Upper lobe of right lung (tissue), 1 donor: ENCODE measurements around the gene DOK1. TPM values are rescaled to one million over a fixed set of nuclear protein-coding genes. Genes with fewer than 3 reads are reported as not detected.

Experiments used
- ATAC-seq: fragments of 200-7000 bp; cut with Tn5 transposase; one replicate; pipeline ENCODE4 v1.9.1; 2020; ENCODE audit warnings: mild to moderate bottlenecking, moderate library complexity
- DNase-seq: peaks from one replicate; pipeline ENCODE4 v3.0.0-alpha.2; 2020
- H3K27ac ChIP-seq: fragments of 200-600 bp; one replicate; pipeline ENCODE4 v1.8.0; 2022
- H3K27me3 ChIP-seq: fragments of 200-600 bp; one replicate; pipeline ENCODE4 v1.8.0; 2022; ENCODE audit warnings: mild to moderate bottlenecking
- H3K36me3 ChIP-seq: fragments of 200-600 bp; one replicate; pipeline ENCODE4 v1.8.0; 2022
- H3K4me1 ChIP-seq: fragments of 200-600 bp; one replicate; pipeline ENCODE4 v1.8.0; 2022
- H3K4me3 ChIP-seq: fragments of 200-600 bp; one replicate; pipeline ENCODE4 v1.8.0; 2022; ENCODE audit warnings: mild to moderate bottlenecking
- H3K9me3 ChIP-seq: fragments of 200-600 bp; one replicate; pipeline ENCODE4 v1.8.0; 2022
- CTCF ChIP-seq: fragments of 200-600 bp; IDR thresholded peaks from one replicate; pipeline ENCODE4 v1.8.0; 2022; ENCODE audit warnings: antibody characterized with exemption
- intact Hi-C: fragments of 100-400 bp; cut with DNase I; formaldehyde crosslinking; loops from one replicate; pipeline ENCODE4 v1.11.0; 2022
- long read RNA-seq: library from polyadenylated mRNA; unstranded; transcript quantifications from one replicate; pipeline ENCODE4 v2.0.0, GENCODE V29; 2021
- total RNA-seq: library from RNA; stranded (reverse); fragmentation: NEBNext Ultra II Directional; extraction: Animal tissue kit (Norgen Biotek cat#: 25700); gene quantifications from one replicate; pipeline ENCODE4 v1.2.1, GENCODE V29; 2021
- donor health status: DM: no; HTN: yes; CAD: no; lungs with severe emphysema.

The DOK1 gene
- total RNA-seq = 35.7 TPM
- long read RNA-seq, transcript DOK1-208 (5 exons, 1,461 nt) = minor isoform, 8 of 85 reads
- long read RNA-seq, transcript DOK1-201 (5 exons, 2,555 nt) = major isoform, 44 of 85 reads
- long read RNA-seq, transcript DOK1-202 (4 exons, 1,722 nt) = minor isoform, 6 of 85 reads
- long read RNA-seq, partial matches to known transcripts = 10 of 85 reads
- long read RNA-seq, other reads (novel, unspliced or antisense) = 14 of 85 reads

DNA sequence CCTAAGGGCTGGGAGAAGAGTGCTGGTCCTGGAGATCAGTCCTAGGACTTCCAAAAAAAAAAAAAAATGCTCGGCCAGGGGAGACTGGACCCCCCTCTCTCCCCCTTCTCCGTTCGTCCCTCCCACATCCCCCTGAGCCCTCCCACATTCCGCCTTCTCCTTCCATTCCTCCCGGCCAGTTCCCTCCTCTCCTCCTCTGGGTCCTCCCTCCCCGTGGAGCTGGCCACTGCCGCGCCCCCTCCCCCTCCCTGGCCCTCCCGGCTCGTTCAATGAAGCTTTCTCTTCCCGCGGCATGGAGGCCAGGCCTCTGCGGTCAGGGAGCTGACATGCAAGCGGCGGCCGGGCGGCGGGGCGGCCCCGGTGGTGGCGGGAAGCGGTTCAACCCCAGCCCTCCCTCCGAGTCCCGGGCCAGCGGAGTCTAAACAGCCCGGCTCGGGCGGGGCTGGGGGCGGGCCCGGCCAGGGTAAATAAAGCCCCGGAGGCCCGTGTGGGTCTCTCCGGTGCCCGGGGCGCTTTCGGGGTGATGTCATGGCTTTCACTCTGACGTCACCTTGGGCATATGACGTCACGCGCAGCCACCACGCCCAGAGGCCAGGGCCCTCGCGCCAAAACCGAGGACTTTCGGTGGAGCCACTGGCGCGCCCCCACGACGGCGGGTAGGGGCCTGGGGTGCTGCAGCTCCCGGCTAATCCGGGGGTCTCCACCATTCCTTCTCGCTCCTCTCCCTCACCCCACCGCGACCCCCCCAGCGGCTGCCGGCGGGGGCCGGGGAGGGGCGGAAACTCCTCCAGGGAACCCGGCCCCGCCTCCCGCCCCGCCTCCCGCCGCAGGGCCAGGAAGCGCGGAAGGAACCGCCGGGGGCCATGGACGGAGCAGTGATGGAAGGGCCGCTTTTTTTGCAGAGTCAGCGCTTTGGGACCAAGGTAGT is at the start of gene DOK1, which contains the start of gene LOXL3:
Gene DOK1 (plus strand): TSS at position 829 of the 928 bp plus-strand sequence. CDS start 35 bp downstream, at position 864.
Gene LOXL3 (minus strand): TSS at position 51 of the 928 bp plus-strand sequence. CDS start 1,308 bp downstream, outside the sequence.
- peak within 1 kb of the TSS; percentile 88 for H3K27ac ChIP-seq
- no peaks in the 10 kb centered on the region for H3K9me3 ChIP-seq
- H3K4me3 ChIP-seq = peak within 1 kb of the TSS; percentile 88
- DNase-seq = peak; percentile 95
- peaks cover 18% of the 10 kb centered on the region for H3K4me1 ChIP-seq
- H3K27me3 ChIP-seq = no peaks in the 10 kb centered on the region
- TF ChIP-seq CTCF = no peak
- intact Hi-C loops = no loop called here
- ATAC-seq = peak; percentile 88
- no peaks in the 10 kb centered on the region for H3K36me3 ChIP-seq

- no peak for TF ChIP-seq CTCF
- peaks cover 14% of the 10 kb centered on the region for H3K36me3 ChIP-seq
- H3K4me1 ChIP-seq = peaks cover 39% of the 10 kb centered on the region
- intact Hi-C loops = no loop called here
- no peaks in the 10 kb centered on the region for H3K9me3 ChIP-seq
- DNase-seq (no peak), ATAC-seq (no peak)
- peak overlapping the region; percentile 11 for H3K27ac ChIP-seq
- H3K4me3 ChIP-seq = peak overlapping the region; percentile 84
- H3K27me3 ChIP-seq = peaks cover 8% of the 10 kb centered on the region
Measured at GRCh38 chr2:74505448-74506246, 48.9 kb upstream of the DOK1 start.

DNA sequence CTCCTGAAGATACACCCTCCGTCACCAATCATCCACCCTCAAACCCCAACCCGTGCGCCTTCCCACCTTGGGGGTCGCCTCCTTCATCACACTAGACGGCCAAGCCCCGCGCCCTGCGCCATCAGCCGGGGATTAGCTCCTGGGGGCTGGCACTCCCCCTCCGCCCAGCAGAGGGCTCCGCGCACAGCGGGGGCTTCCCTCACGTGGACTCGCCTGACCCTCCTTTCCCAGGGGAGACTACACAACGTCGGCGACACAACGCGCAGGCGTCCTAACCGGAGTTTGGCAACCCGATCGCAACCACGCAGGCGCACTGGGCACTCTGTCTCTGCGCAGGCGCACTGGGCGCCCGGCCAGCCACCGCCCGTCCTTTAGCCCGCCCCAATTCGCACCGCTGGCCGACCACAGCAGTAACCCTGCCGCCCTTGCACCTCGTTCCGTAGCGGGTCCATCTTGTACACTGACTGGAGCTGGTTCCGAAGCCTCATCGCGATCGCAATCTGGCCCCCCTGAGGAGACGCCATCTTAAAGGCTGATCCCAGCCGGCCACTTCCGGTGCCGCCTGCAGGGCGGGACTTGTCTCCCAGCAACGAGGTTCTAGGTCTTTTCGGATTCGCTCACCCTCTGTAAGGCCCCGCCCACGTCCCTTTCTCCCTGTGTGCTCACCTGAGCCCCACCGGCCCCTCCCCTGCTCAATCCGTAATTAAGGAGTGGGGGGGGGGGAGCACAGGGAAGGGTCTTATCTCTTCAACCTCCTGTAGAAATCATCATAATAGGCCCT is 47.2 kb upstream of the DOK1 start, which contains the start of gene PCGF1:
Gene PCGF1 (minus strand): TSS at position 551 of the 781 bp plus-strand sequence. CDS start 27 bp downstream, at position 524.
- ATAC-seq (peak; percentile 93), DNase-seq (peak; percentile 100)
- peaks cover 20% of the 10 kb centered on the region for H3K27me3 ChIP-seq
- H3K4me3 ChIP-seq = peak within 1 kb of the TSS; percentile 84
- H3K27ac ChIP-seq = peak within 1 kb of the TSS; percentile 99
- intact Hi-C loops = no loop called here
- peaks cover 35% of the 10 kb centered on the region for H3K4me1 ChIP-seq
- peak; percentile 40 for TF ChIP-seq CTCF
- no peaks in the 10 kb centered on the region for H3K9me3 ChIP-seq
- H3K36me3 ChIP-seq = peaks cover 14% of the 10 kb centered on the region

GRCh38 chr2:74507926-74508520 is 46.5 kb upstream of the DOK1 start:
- intact Hi-C loops = no loop called here
- ATAC-seq (peak; percentile 1), DNase-seq (peak; percentile 69)
- peak overlapping the region; percentile 99 for H3K27ac ChIP-seq
- peaks cover 27% of the 10 kb centered on the region for H3K27me3 ChIP-seq
- TF ChIP-seq CTCF = no peak
- peaks cover 32% of the 10 kb centered on the region for H3K4me1 ChIP-seq
- peaks cover 14% of the 10 kb centered on the region for H3K36me3 ChIP-seq
- H3K4me3 ChIP-seq = peak overlapping the region; percentile 84
- H3K9me3 ChIP-seq = no peaks in the 10 kb centered on the region
